GM19438 (cell line): ENCODE data around the gene KCTD18.

ENCODE experiments used
- ATAC-seq: cut with Tn5 transposase; IDR thresholded peaks from one replicate; pipeline ENCODE4 v1.9.1; 2021; ENCODE audit warnings: low read depth; ENCODE audit not compliant: unreplicated experiment

The KCTD18 gene

GRCh38 chr2:200459101-200459500 lies 50.8 kb downstream of the KCTD18 start:
- ATAC-seq = no peak

GRCh38 chr2:200456567-200456966 lies 53.3 kb downstream of the KCTD18 start:
- ATAC-seq = no peak

GRCh38 chr2:200455958-200456421 lies 53.9 kb downstream of the KCTD18 start:
- ATAC-seq = no peak

- peak; percentile 81 for ATAC-seq
These were observed 54.7 kb downstream of the KCTD18 start for GRCh38 chr2:200454927-200455801.

- no peak for ATAC-seq
These were observed 55.9 kb downstream of the KCTD18 start for GRCh38 chr2:200453853-200454534.

- no peak for ATAC-seq
These were observed 56.6 kb downstream of the KCTD18 start for GRCh38 chr2:200453142-200453852.

- ATAC-seq = no peak
These were observed 57.5 kb downstream of the KCTD18 start for GRCh38 chr2:200452377-200452776.

- ATAC-seq = no peak
These were observed 58.4 kb downstream of the KCTD18 start for GRCh38 chr2:200451511-200451910.

- ATAC-seq = no peak
These were observed 59.6 kb downstream of the KCTD18 start for GRCh38 chr2:200450288-200450687.

GRCh38 chr2:200449149-200449548 lies 60.7 kb downstream of the KCTD18 start:
- ATAC-seq = no peak

- no peak for ATAC-seq
These were observed 61.4 kb downstream of the KCTD18 start for GRCh38 chr2:200448455-200448854.

GRCh38 chr2:200447139-200447855 lies 62.6 kb downstream of the KCTD18 start:
- ATAC-seq = no peak

GRCh38 chr2:200446612-200447011 lies 63.3 kb downstream of the KCTD18 start:
- no peak for ATAC-seq

GRCh38 chr2:200445284-200445683 lies 64.6 kb downstream of the KCTD18 start:
- ATAC-seq = no peak

GRCh38 chr2:200444530-200444929 lies 65.3 kb downstream of the KCTD18 start:
- no peak for ATAC-seq

GRCh38 chr2:200443916-200444315 lies 66.0 kb downstream of the KCTD18 start:
- ATAC-seq = no peak

- ATAC-seq = no peak
These were observed 66.5 kb downstream of the KCTD18 start for GRCh38 chr2:200443376-200443775.

- no peak for ATAC-seq
These were observed 67.4 kb downstream of the KCTD18 start for GRCh38 chr2:200442471-200442870.

- no peak for ATAC-seq
These were observed 69.9 kb downstream of the KCTD18 start for GRCh38 chr2:200439981-200440380.
